Colonic mucosa (tissue), 2 donors: ENCODE data around the gene COX8A. TPM values are rescaled to one million over a fixed set of nuclear protein-coding genes. Genes with fewer than 3 reads are reported as not detected.

ENCODE experiments used
- total RNA-seq, 2 donors: library from RNA; stranded (reverse); fragmentation: NEBNext Ultra II Directional in 1 of 2; extraction: Animal tissue kit (Norgen Biotek cat#: 25700) in 1 of 2; gene quantifications; one replicate each; pipeline ENCODE4 v1.2.1, GENCODE V29; 2021
- donor health status: DM: no; HTN: no; CAD: no.
- donor health status: DM: no; HTN: no; CAD: no.

The COX8A gene
- total RNA-seq, 2 donors from 2014 or later: 647 to 875 TPM

Other genes starting within 250 kb of the COX8A start
- gene ZFTA, start 205.8 kb upstream of the COX8A start, total RNA-seq: 1 to 10 TPM; 4.8 to 7.0 TPM
- 10 to 100 TPM in 1 of 2 donors, 1 to 10 TPM in 1; 9.3 to 11.8 TPM for gene SPINDOC, start 161.2 kb upstream of the COX8A start, total RNA-seq
- 10 to 100 TPM; 86.8 to 96.8 TPM for gene MARK2, start 135.5 kb upstream of the COX8A start, total RNA-seq
- 1 to 10 TPM; 4.8 to 5.2 TPM for gene RCOR2, start 57.5 kb upstream of the COX8A start, total RNA-seq
- 10 to 100 TPM; 20.5 to 32.9 TPM for gene NAA40, start 35.6 kb upstream of the COX8A start, total RNA-seq
- 10 to 100 TPM; 78.7 to 82.5 TPM for gene OTUB1, start 11.8 kb downstream of the COX8A start, total RNA-seq
- gene FLRT1, start 61.3 kb downstream of the COX8A start, total RNA-seq: under 1 TPM; 0.20 to 0.96 TPM
- gene MACROD1, start 191.5 kb downstream of the COX8A start, total RNA-seq: 10 to 100 TPM; 18.6 to 22.9 TPM
- 100 to 1,000 TPM in 1 of 2 donors, 10 to 100 TPM in 1; 95.5 to 232 TPM for gene STIP1, start 211.6 kb downstream of the COX8A start, total RNA-seq
- gene FERMT3, start 232.1 kb downstream of the COX8A start, total RNA-seq: 10 to 100 TPM; 10.9 to 16.6 TPM